SKM-1 treated with dmso at 0.1 percent for 144 hours (cell line): Measurements from ENCODE around the gene COL24A1.
"Not testable (repeated sequence)": the region's sequence is repeated elsewhere in the genome, so short reads cannot be mapped to it uniquely, and the experiment has no call there.

ENCODE experiments used
- DNase-seq: peaks from one replicate; lab custom pipeline; 2025; ENCODE audit not compliant: unreplicated experiment; lab: John Stamatoyannopoulos, UW

COL24A1 gene

GRCh38 chr1:85822696-85823095 is 333.9 kb downstream of the COL24A1 start:
- DNase-seq, result no peak

- no peak for DNase-seq
These were observed 338.2 kb downstream of the COL24A1 start for GRCh38 chr1:85818371-85818770.

- DNase-seq, result no peak
These were observed 340.0 kb downstream of the COL24A1 start for GRCh38 chr1:85816606-85817005.

GRCh38 chr1:85815906-85816305 is 340.7 kb downstream of the COL24A1 start:
- no peak for DNase-seq

- no peak for DNase-seq
These were observed 350.2 kb downstream of the COL24A1 start for GRCh38 chr1:85806236-85806965.

GRCh38 chr1:85801520-85801919 is 355.1 kb downstream of the COL24A1 start:
- no peak for DNase-seq

- DNase-seq, result no peak
These were observed 356.8 kb downstream of the COL24A1 start for GRCh38 chr1:85799737-85800136.

GRCh38 chr1:85798419-85798818 is 358.2 kb downstream of the COL24A1 start:
- DNase-seq, result no peak

GRCh38 chr1:85777021-85777420 is 379.6 kb downstream of the COL24A1 start:
- not testable (repeated sequence) for DNase-seq

GRCh38 chr1:85762804-85763203 is 393.8 kb downstream of the COL24A1 start:
- no peak for DNase-seq

- DNase-seq, result no peak
These were observed 399.7 kb downstream of the COL24A1 start for GRCh38 chr1:85756864-85757263.

- no peak for DNase-seq
These were observed 408.5 kb downstream of the COL24A1 start for GRCh38 chr1:85748120-85748519.

- DNase-seq, result no peak
These were observed 409.8 kb downstream of the COL24A1 start for GRCh38 chr1:85746777-85747176.

GRCh38 chr1:85743814-85744213 is 412.8 kb downstream of the COL24A1 start:
- no peak for DNase-seq

GRCh38 chr1:85734931-85735330 is 421.6 kb downstream of the COL24A1 start:
- no peak for DNase-seq

- no peak for DNase-seq
These were observed 437.8 kb downstream of the COL24A1 start for GRCh38 chr1:85718678-85719340.

GRCh38 chr1:85714418-85715114 is 442.0 kb downstream of the COL24A1 start:
- not testable (repeated sequence) for DNase-seq

GRCh38 chr1:85708829-85709227 is 447.7 kb downstream of the COL24A1 start:
- DNase-seq, result no peak

GRCh38 chr1:85707990-85708828 is 448.4 kb downstream of the COL24A1 start, which contains the start of gene ZNHIT6:
Gene ZNHIT6, minus strand, starts transcription at chr1:85708433. Its CDS starts 149 bp downstream, at chr1:85708284.
- DNase-seq, result peak; percentile 91

GRCh38 chr1:85707267-85707989 is 449.1 kb downstream of the COL24A1 start:
- DNase-seq, result no peak
